ENCODE results near the gene CD164.

GRCh38 chr6:109393157-109393885 is 11.1 kb upstream of the CD164 start:
- TF ChIP-seq YY1 (IDR thresholded peaks at IDR 0.05; ENCODE audit: insufficient read depth, insufficient read length) (no peak), ZNF274 (IDR thresholded peaks at IDR 0.05; ENCODE audit: low read depth, low read length) (no peak), SUZ12 (IDR thresholded peaks at IDR 0.05; ENCODE audit: extremely low read depth, insufficient read depth, insufficient read length) (no peak)

Data from NT2/D1 (cell line).